ENCODE measurements around the gene C2CD4A.

The C2CD4A gene

DNA sequence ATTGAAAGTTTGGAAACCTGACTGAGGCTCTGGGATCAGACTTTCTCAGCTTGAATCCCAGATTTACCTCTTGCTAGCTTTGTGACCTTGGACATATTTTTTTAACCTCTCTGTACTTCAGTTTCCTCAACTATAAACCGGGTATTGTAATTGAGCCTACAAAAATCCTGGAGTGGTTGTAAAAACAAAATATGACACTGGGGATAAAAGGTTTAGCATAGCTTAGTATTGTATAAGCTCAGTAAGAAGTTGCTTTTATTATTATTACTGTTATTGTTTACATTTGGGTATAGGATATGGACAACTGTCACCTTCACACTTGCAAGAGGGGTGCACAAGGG, 21.5 kb downstream of the C2CD4A start:
- TF ChIP-seq, protein P1, sequence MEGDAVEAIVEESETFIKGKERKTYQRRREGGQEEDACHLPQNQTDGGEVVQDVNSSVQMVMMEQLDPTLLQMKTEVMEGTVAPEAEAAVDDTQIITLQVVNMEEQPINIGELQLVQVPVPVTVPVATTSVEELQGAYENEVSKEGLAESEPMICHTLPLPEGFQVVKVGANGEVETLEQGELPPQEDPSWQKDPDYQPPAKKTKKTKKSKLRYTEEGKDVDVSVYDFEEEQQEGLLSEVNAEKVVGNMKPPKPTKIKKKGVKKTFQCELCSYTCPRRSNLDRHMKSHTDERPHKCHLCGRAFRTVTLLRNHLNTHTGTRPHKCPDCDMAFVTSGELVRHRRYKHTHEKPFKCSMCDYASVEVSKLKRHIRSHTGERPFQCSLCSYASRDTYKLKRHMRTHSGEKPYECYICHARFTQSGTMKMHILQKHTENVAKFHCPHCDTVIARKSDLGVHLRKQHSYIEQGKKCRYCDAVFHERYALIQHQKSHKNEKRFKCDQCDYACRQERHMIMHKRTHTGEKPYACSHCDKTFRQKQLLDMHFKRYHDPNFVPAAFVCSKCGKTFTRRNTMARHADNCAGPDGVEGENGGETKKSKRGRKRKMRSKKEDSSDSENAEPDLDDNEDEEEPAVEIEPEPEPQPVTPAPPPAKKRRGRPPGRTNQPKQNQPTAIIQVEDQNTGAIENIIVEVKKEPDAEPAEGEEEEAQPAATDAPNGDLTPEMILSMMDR (IDR thresholded peaks at IDR 0.05) = no peak
- no peak for TF ChIP-seq ZFX (IDR thresholded peaks at IDR 0.05; ENCODE audit: borderline replicate concordance)
- no peak overlapping the region for H3K27ac ChIP-seq

DNA sequence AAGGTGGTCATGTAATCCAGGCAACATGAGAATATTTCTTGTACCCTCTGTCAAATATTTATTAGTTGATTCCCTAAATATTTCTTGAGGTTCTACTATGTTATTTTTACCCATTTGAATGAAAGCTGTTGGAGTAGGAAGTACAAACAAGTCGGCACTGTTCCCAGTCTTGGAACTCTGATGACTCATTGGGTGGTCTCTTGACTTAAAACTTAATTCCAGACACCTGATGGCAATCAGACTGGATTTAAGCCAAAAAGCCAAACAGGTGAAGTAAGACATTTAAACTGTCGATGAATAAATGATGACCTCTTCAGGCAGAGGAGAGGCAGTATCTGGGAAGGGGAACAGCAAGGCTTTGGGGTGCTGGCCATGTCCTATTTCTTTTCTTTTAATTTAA, 22.8 kb downstream of the C2CD4A start:
- H3K27ac ChIP-seq = no peak overlapping the region
- TF ChIP-seq, protein P1 (IDR thresholded peaks at IDR 0.05) = no peak
- TF ChIP-seq ZFX (IDR thresholded peaks at IDR 0.05; ENCODE audit: borderline replicate concordance) = no peak

DNA sequence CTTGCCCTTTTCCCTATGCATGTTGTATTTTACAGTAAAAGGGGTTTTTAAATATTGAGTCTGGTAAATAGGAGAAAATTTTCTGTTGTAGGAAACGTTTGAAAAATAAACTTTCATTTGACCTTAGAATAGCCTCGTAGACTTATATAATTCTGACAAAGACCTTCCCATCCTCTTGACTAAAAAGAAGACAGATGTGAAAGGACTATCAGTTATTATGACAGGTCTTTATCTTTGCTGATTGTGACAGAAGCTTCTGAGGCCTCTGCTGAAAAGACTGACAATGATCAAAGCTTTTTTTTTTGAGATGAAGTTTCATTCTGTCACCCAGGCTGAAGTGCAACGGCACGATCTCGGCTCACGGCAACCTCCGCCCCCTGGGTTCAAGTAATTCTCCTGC, 24.2 kb downstream of the C2CD4A start:
- TF ChIP-seq ZFX (IDR thresholded peaks at IDR 0.05; ENCODE audit: borderline replicate concordance) = no peak
- TF ChIP-seq, protein P1 (IDR thresholded peaks at IDR 0.05) = no peak
- no peak overlapping the region for H3K27ac ChIP-seq

DNA sequence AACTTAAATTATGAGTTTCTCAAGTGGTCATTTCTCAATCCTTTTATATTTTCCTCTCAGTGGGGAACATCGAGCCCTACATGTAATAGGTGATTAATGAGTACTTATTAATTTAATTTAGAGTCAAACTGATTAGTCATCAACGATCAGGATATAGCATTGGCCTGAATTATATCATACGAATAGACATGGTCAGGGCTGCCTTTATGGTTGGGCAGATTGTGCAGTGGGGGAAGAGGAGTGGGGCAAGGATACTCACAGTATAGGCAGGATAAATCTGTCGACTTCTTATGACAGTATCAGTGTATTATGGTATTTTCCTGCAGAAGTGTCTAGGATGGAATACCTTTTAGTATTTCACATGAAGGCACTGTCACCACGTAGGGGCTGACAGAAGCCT, 27.0 kb downstream of the C2CD4A start:
- no peak for TF ChIP-seq ZFX (IDR thresholded peaks at IDR 0.05; ENCODE audit: borderline replicate concordance)
- TF ChIP-seq, protein P1 (IDR thresholded peaks at IDR 0.05) = no peak
- no peak overlapping the region for H3K27ac ChIP-seq

DNA sequence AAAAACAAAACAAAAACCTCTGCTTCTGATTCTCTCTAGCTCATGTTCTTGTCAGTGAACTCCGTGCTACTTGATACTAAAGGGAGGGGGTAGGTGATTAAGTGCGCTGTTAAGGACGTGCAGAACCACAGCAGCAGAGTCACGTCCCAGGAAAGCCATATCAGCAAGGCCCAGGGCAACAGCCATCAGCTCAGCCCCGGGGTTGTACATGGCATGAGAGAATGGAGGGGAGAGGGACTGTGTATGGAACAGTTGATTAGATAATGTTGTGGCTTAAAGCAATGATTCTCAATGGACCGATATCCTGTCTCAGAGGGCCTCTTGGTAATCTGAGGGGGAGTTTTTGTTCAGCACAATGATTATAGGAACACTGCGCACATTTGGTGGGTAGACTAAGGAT, 27.6 kb downstream of the C2CD4A start:
- no peak overlapping the region for H3K27ac ChIP-seq
- TF ChIP-seq ZFX (IDR thresholded peaks at IDR 0.05; ENCODE audit: borderline replicate concordance) = no peak
- TF ChIP-seq, protein P1 (IDR thresholded peaks at IDR 0.05) = no peak

DNA sequence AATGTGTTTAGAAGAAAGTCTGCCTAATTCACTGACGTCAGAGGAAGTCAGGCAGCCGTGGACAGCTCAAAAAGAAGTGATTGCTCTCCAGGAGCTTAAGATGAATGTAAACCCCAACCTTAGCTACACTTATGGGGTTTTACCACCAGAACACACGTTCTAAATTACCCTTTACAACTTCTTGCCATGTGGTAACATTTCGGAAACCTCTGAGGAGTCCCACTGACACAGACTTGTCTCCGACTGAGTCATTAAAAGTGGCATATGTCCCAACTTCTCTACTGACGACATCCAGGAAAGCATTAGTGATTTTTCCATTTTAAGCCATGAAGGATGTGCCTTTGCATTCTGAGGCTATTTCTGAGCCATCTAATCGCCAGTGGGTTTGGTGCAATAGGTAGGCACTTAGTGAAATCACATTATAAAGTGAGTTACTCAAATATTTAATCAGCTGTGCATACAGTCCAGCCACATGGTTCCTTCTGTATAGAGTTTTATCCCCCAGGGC, 32.4 kb downstream of the C2CD4A start:
- TF ChIP-seq ZFX (IDR thresholded peaks at IDR 0.05; ENCODE audit: borderline replicate concordance) = no peak
- TF ChIP-seq, protein P1 (IDR thresholded peaks at IDR 0.05) = no peak
- H3K27ac ChIP-seq = no peak overlapping the region

DNA sequence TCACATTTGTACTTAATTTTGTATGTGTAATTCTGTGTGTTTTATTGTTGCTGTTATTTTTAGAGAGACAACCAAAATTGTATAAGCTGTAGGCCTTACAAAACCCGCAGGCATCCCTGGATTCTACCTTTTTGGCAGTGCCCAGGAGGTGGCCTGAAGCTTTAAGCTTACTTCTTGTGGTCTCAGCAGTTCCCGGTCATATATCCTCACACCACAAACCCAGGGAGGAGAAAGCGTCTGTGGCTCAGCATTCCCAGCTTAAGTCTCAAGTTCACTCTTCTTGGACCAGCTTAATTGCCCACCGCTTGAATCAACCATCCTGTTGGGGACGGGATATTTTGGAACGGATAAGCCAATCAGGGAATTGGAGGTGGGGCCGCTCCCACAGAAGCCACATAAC, 36.7 kb downstream of the C2CD4A start:
- TF ChIP-seq ZFX (IDR thresholded peaks at IDR 0.05; ENCODE audit: borderline replicate concordance) = no peak
- TF ChIP-seq, protein P1 (IDR thresholded peaks at IDR 0.05) = no peak

More for the DNA sequence above, 36.7 kb downstream of the C2CD4A start:
- no peak overlapping the region for H3K27ac ChIP-seq
